A549 (cell line): ENCODE measurements around the gene HMSD.

ENCODE experiments used
- CEBPB ChIP-seq, 2 experiments: fragments of >200 bp in 1 of 2; sonication (Bioruptor Twin) in 1 of 2; formaldehyde crosslinking in 1 of 2; IDR thresholded peaks; 2 replicates each; pipeline ENCODE4 v1.6.1; 2012 to 2016
- FOSB ChIP-seq: fragments of 250-450 bp; sonication (Bioruptor Pico); IDR thresholded peaks from 2 replicates; pipeline ENCODE4 v1.5.0; 2020; ENCODE audit warnings: mild to moderate bottlenecking, moderate library complexity
- FOSL2 ChIP-seq, 2 experiments: fragments of 450-650 bp in 1 of 2; fragments of >200 bp in 1 of 2; sonication (Bioruptor Twin) in 1 of 2; formaldehyde crosslinking; IDR thresholded peaks; 2 replicates each; pipeline versions ENCODE4 v1.5.0 to v1.6.1; 2016 to 2020; ENCODE audit warnings: mild to moderate bottlenecking in 1 of 2, moderate library complexity in 1 of 2
- JUNB ChIP-seq: fragments of >200 bp; sonication (Bioruptor Twin); formaldehyde crosslinking; IDR thresholded peaks from 2 replicates; pipeline ENCODE4 v1.6.1; 2016
- MAFK ChIP-seq: fragments of 450-650 bp; IDR thresholded peaks from 2 replicates; pipeline ENCODE4 v1.6.1; 2014; ENCODE audit not compliant: partially characterized antibody
- MYC ChIP-seq: IDR thresholded peaks from 2 replicates; pipeline ENCODE4 v1.6.1; 2012; ENCODE audit warnings: mild to moderate bottlenecking, inconsistent platforms, low read length, improper control_type of control experiment, borderline replicate concordance
- NFE2L2 ChIP-seq: fragments of 150-350 bp; conservative IDR thresholded peaks from 2 replicates; pipeline ENCODE4 v1.6.1; 2014; ENCODE audit warnings: low read length
- NR3C1 ChIP-seq: fragments of >200 bp; sonication (Bioruptor Twin); formaldehyde crosslinking; IDR thresholded peaks from 3 replicates; pipeline ENCODE4 v1.6.1; 2017
- POLR2A ChIP-seq: IDR thresholded peaks from 2 replicates; pipeline ENCODE4 v1.6.1; 2012; ENCODE audit warnings: mild to moderate bottlenecking, low read length
- POLR2AphosphoS2 ChIP-seq: conservative IDR thresholded peaks from 2 replicates; pipeline ENCODE4 v1.6.1; 2012; ENCODE audit warnings: low read length, improper control_type of control experiment, inconsistent platforms
- TP53 ChIP-seq: fragments of 250-450 bp; sonication (Bioruptor Pico); IDR thresholded peaks from 2 replicates; pipeline ENCODE4 v1.5.0; 2021; ENCODE audit warnings: mild to moderate bottlenecking, moderate library complexity
- TF ChIP-seq, protein P1 (sequence below): IDR thresholded peaks from 2 replicates; pipeline ENCODE4 v1.6.1; 2012
- TF ChIP-seq, protein P2 (sequence below): IDR thresholded peaks from 2 replicates; pipeline ENCODE4 v1.6.1; 2012
- TF ChIP-seq, protein P3 (sequence below): fragments of >200 bp; sonication (Bioruptor Twin); formaldehyde crosslinking; IDR thresholded peaks from 3 replicates; pipeline ENCODE4 v1.5.1; 2016

DNA sequence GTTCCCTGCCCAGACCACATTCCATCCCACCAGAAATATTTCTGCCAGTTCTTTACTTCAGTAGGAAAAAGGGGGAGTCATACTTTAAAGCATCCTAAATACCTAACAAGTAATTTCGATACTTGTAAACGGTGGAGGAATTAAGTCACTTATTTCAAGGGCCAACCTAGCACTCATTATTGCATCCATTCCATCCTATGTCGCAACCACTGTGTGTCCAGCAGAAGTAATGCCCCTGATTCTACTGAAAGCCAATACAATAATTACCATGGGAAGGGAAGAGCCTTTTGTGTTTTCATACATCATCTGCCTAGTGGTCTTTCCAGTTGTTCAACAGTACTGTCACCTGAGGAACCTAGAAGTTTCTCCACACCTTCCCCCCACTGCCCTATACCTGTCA is 33.3 kb downstream of the HMSD start:
- TF ChIP-seq MAFK (no peak), TP53 (CRISPR knock-in tag) (no peak), POLR2A (no peak), MYC (no peak), JUNB (no peak), NR3C1 (no peak), CEBPB (IDR thresholded peaks at IDR 0.05) (no peak), POLR2AphosphoS2 (no peak), FOSL2 (IDR thresholded peaks at IDR 0.05) (no peak), FOSL2 (CRISPR knock-in tag; IDR thresholded peaks at IDR 0.05) (no peak), NFE2L2 (no peak), FOSB (CRISPR knock-in tag) (no peak)
- TF ChIP-seq, protein P1, sequence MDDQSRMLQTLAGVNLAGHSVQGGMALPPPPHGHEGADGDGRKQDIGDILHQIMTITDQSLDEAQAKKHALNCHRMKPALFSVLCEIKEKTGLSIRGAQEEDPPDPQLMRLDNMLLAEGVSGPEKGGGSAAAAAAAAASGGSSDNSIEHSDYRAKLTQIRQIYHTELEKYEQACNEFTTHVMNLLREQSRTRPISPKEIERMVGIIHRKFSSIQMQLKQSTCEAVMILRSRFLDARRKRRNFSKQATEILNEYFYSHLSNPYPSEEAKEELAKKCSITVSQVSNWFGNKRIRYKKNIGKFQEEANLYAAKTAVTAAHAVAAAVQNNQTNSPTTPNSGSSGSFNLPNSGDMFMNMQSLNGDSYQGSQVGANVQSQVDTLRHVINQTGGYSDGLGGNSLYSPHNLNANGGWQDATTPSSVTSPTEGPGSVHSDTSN = no peak
- TF ChIP-seq, protein P2, sequence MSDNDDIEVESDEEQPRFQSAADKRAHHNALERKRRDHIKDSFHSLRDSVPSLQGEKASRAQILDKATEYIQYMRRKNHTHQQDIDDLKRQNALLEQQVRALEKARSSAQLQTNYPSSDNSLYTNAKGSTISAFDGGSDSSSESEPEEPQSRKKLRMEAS = no peak
- TF ChIP-seq, protein P3, sequence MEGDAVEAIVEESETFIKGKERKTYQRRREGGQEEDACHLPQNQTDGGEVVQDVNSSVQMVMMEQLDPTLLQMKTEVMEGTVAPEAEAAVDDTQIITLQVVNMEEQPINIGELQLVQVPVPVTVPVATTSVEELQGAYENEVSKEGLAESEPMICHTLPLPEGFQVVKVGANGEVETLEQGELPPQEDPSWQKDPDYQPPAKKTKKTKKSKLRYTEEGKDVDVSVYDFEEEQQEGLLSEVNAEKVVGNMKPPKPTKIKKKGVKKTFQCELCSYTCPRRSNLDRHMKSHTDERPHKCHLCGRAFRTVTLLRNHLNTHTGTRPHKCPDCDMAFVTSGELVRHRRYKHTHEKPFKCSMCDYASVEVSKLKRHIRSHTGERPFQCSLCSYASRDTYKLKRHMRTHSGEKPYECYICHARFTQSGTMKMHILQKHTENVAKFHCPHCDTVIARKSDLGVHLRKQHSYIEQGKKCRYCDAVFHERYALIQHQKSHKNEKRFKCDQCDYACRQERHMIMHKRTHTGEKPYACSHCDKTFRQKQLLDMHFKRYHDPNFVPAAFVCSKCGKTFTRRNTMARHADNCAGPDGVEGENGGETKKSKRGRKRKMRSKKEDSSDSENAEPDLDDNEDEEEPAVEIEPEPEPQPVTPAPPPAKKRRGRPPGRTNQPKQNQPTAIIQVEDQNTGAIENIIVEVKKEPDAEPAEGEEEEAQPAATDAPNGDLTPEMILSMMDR = no peak
